Measurements from ENCODE around the gene PDXP.
A peak's percentile ranks its signal among the peaks of the same experiment; 100 is the strongest.
"Not testable (repeated sequence)": the region's sequence is repeated elsewhere in the genome, so short reads cannot be mapped to it uniquely, and the experiment has no call there.

The PDXP gene

GRCh38 chr22:37658133-37659065 lies at the start of gene PDXP:
Gene PDXP (plus strand): TSS chr22:37658723. CDS start chr22:37658783, 60 bp downstream.
- peaks cover 20% of the 10 kb centered on the region for H3K4me1 ChIP-seq (ENCODE audit: control insufficient read depth, insufficient read depth, low read length, unreplicated experiment)
- H3K27ac ChIP-seq (ENCODE audit: low read depth, low read length): 0 out of 2 replicates have a peak within 1 kb of the TSS, but pooled peaks have one; percentile 21
- H2AFZ ChIP-seq (ENCODE audit: low read length, unreplicated experiment): peak within 1 kb of the TSS; percentile 79
- H3K27me3 ChIP-seq (ENCODE audit: insufficient read depth, low read length): no peaks in the 10 kb centered on the region
- no peaks in the 10 kb centered on the region for H3K36me3 ChIP-seq (ENCODE audit: insufficient read depth, low read length)
- H3K4me3 ChIP-seq (ENCODE audit: low read depth, low read length): peak within 1 kb of the TSS; percentile 79
- peaks cover 33% of the 10 kb centered on the region for H3K79me2 ChIP-seq (ENCODE audit: control insufficient read depth, insufficient read depth, low read length, unreplicated experiment)

- no peaks in the 10 kb centered on the region for H3K36me3 ChIP-seq (ENCODE audit: insufficient read depth, low read length)
These were observed 49.0 kb upstream of the PDXP start for GRCh38 chr22:37609240-37610152.

GRCh38 chr22:37610153-37610475 lies 48.4 kb upstream of the PDXP start:
- H2AFZ ChIP-seq (ENCODE audit: low read length, unreplicated experiment); H3K27me3 ChIP-seq (ENCODE audit: insufficient read depth, low read length); H3K4me1 ChIP-seq (ENCODE audit: control insufficient read depth, insufficient read depth, low read length, unreplicated experiment); H3K36me3 ChIP-seq (ENCODE audit: insufficient read depth, low read length): not testable (repeated sequence)
- Histone ChIP-seq H3K79me2 (ENCODE audit: control insufficient read depth, insufficient read depth, low read length, unreplicated experiment) (peaks cover 12% of the 10 kb centered on the region), H3K27ac (ENCODE audit: low read depth, low read length) (peak overlapping the region; percentile 100), H3K4me3 (ENCODE audit: low read depth, low read length) (peak overlapping the region; percentile 90)

More at GRCh38 chr22:37609240-37610152, 49.0 kb upstream of the PDXP start:
- Histone ChIP-seq H3K79me2 (ENCODE audit: control insufficient read depth, insufficient read depth, low read length, unreplicated experiment) (peaks cover 12% of the 10 kb centered on the region), H3K4me3 (ENCODE audit: low read depth, low read length) (peak overlapping the region; percentile 90), H3K4me1 (ENCODE audit: control insufficient read depth, insufficient read depth, low read length, unreplicated experiment) (no peaks in the 10 kb centered on the region), H3K27ac (ENCODE audit: low read depth, low read length) (peak overlapping the region; percentile 100), H2AFZ (ENCODE audit: low read length, unreplicated experiment) (no peak overlapping the region), H3K27me3 (ENCODE audit: insufficient read depth, low read length) (no peaks in the 10 kb centered on the region)

- no peaks in the 10 kb centered on the region for H3K27me3 ChIP-seq (ENCODE audit: insufficient read depth, low read length)
- no peak overlapping the region for H3K27ac ChIP-seq (ENCODE audit: low read depth, low read length)
- H2AFZ ChIP-seq (ENCODE audit: low read length, unreplicated experiment): no peak overlapping the region
- H3K36me3 ChIP-seq (ENCODE audit: insufficient read depth, low read length): no peaks in the 10 kb centered on the region
- H3K4me3 ChIP-seq (ENCODE audit: low read depth, low read length): peak overlapping the region; percentile 90; the same call in 1 of the 2 replicates
- no peaks in the 10 kb centered on the region for H3K4me1 ChIP-seq (ENCODE audit: control insufficient read depth, insufficient read depth, low read length, unreplicated experiment)
- H3K79me2 ChIP-seq (ENCODE audit: control insufficient read depth, insufficient read depth, low read length, unreplicated experiment): peaks cover 12% of the 10 kb centered on the region
These were observed 47.9 kb upstream of the PDXP start for GRCh38 chr22:37610480-37611129.

- Histone ChIP-seq H3K27ac (ENCODE audit: low read depth, low read length) (no peak overlapping the region), H2AFZ (ENCODE audit: low read length, unreplicated experiment) (no peak overlapping the region), H3K4me1 (ENCODE audit: control insufficient read depth, insufficient read depth, low read length, unreplicated experiment) (no peaks in the 10 kb centered on the region), H3K4me3 (ENCODE audit: low read depth, low read length) (no peak overlapping the region), H3K27me3 (ENCODE audit: insufficient read depth, low read length) (no peaks in the 10 kb centered on the region), H3K79me2 (ENCODE audit: control insufficient read depth, insufficient read depth, low read length, unreplicated experiment) (peaks cover 12% of the 10 kb centered on the region), H3K36me3 (ENCODE audit: insufficient read depth, low read length) (no peaks in the 10 kb centered on the region)
These were observed 47.3 kb upstream of the PDXP start for GRCh38 chr22:37611207-37611606.

- Histone ChIP-seq H3K4me1 (ENCODE audit: control insufficient read depth, insufficient read depth, low read length, unreplicated experiment) (no peaks in the 10 kb centered on the region), H3K79me2 (ENCODE audit: control insufficient read depth, insufficient read depth, low read length, unreplicated experiment) (peaks cover 1% of the 10 kb centered on the region), H3K36me3 (ENCODE audit: insufficient read depth, low read length) (no peaks in the 10 kb centered on the region), H3K27me3 (ENCODE audit: insufficient read depth, low read length) (no peaks in the 10 kb centered on the region), H3K27ac (ENCODE audit: low read depth, low read length) (no peak overlapping the region), H3K4me3 (ENCODE audit: low read depth, low read length) (no peak overlapping the region), H2AFZ (ENCODE audit: low read length, unreplicated experiment) (no peak overlapping the region)
These were observed 42.1 kb upstream of the PDXP start for GRCh38 chr22:37616201-37617083.

- Histone ChIP-seq H3K27me3 (ENCODE audit: insufficient read depth, low read length) (no peaks in the 10 kb centered on the region), H3K79me2 (ENCODE audit: control insufficient read depth, insufficient read depth, low read length, unreplicated experiment) (no peaks in the 10 kb centered on the region), H3K27ac (ENCODE audit: low read depth, low read length) (no peak overlapping the region), H3K4me1 (ENCODE audit: control insufficient read depth, insufficient read depth, low read length, unreplicated experiment) (no peaks in the 10 kb centered on the region), H2AFZ (ENCODE audit: low read length, unreplicated experiment) (no peak overlapping the region), H3K36me3 (ENCODE audit: insufficient read depth, low read length) (no peaks in the 10 kb centered on the region), H3K4me3 (ENCODE audit: low read depth, low read length) (no peak overlapping the region)
These were observed 41.1 kb upstream of the PDXP start for GRCh38 chr22:37617431-37617830.

- Histone ChIP-seq H3K4me3 (ENCODE audit: low read depth, low read length) (no peak overlapping the region), H3K4me1 (ENCODE audit: control insufficient read depth, insufficient read depth, low read length, unreplicated experiment) (no peaks in the 10 kb centered on the region), H3K27me3 (ENCODE audit: insufficient read depth, low read length) (no peaks in the 10 kb centered on the region), H2AFZ (ENCODE audit: low read length, unreplicated experiment) (no peak overlapping the region), H3K79me2 (ENCODE audit: control insufficient read depth, insufficient read depth, low read length, unreplicated experiment) (no peaks in the 10 kb centered on the region), H3K27ac (ENCODE audit: low read depth, low read length) (no peak overlapping the region), H3K36me3 (ENCODE audit: insufficient read depth, low read length) (no peaks in the 10 kb centered on the region)
These were observed 40.4 kb upstream of the PDXP start for GRCh38 chr22:37618072-37618656.

- Histone ChIP-seq H3K4me1 (ENCODE audit: control insufficient read depth, insufficient read depth, low read length, unreplicated experiment) (no peaks in the 10 kb centered on the region), H3K79me2 (ENCODE audit: control insufficient read depth, insufficient read depth, low read length, unreplicated experiment) (no peaks in the 10 kb centered on the region), H3K4me3 (ENCODE audit: low read depth, low read length) (no peak overlapping the region), H2AFZ (ENCODE audit: low read length, unreplicated experiment) (no peak overlapping the region), H3K36me3 (ENCODE audit: insufficient read depth, low read length) (no peaks in the 10 kb centered on the region), H3K27ac (ENCODE audit: low read depth, low read length) (no peak overlapping the region), H3K27me3 (ENCODE audit: insufficient read depth, low read length) (no peaks in the 10 kb centered on the region)
These were observed 39.8 kb upstream of the PDXP start for GRCh38 chr22:37618674-37619073.

Measured in ACC112 (cell line).